Measurements from ENCODE around the gene IMMP2L. TPM values are rescaled to one million over a fixed set of nuclear protein-coding genes. Genes with fewer than 3 reads are reported as not detected.

IMMP2L gene
- polyA plus RNA-seq, 4 donors: 10.5 to 20.1 (median 14.1) TPM

- 55 to 77% (median 65%) methylated on average over 1 of the region's 1 CpG for WGBS, 3 donors
- FAIRE-seq: no peak
- no peak for DNase-seq
These were observed 467.9 kb downstream of the IMMP2L start for GRCh38 chr7:111094419-111094818.

GRCh38 chr7:111093496-111093895, 468.8 kb downstream of the IMMP2L start:
- WGBS, 3 donors: 71 to 89% (median 84%) methylated on average over 4 of the region's 4 CpGs
- FAIRE-seq: no peak
- no peaks in the 10 kb centered on the region for H3K27me3 ChIP-seq (ENCODE audit: control insufficient read depth in 3 of 3, insufficient read depth in 3 of 3, low read length in 3 of 3)

More at GRCh38 chr7:111094419-111094818, 467.9 kb downstream of the IMMP2L start:
- H3K27me3 ChIP-seq (ENCODE audit: control insufficient read depth in 3 of 3, insufficient read depth in 3 of 3, low read length in 3 of 3): no peaks in the 10 kb centered on the region
- H3K9me3 ChIP-seq (ENCODE audit: control insufficient read depth in 2 of 2, insufficient read depth in 1 of 2, low read depth in 1 of 2, low read length in 1 of 2): no peaks in the 10 kb centered on the region
- no peak overlapping the region for H3K27ac ChIP-seq (ENCODE audit: low read depth in 1 of 3, low read length in 2 of 3)
- H3K4me1 ChIP-seq (ENCODE audit: control insufficient read depth in 3 of 3, insufficient read depth in 2 of 3, low read depth in 1 of 3, low read length in 2 of 3): peaks cover 0 to 7% (median 1%) of the 10 kb centered on the region in 3 donors
- no peak overlapping the region for H3K4me3 ChIP-seq (ENCODE audit: low read depth in 1 of 3, low read length in 3 of 3)
- H3K36me3 ChIP-seq (ENCODE audit: control insufficient read depth in 3 of 3, insufficient read depth in 2 of 3, low read depth in 1 of 3, low read length in 3 of 3): no peaks in the 10 kb centered on the region

GRCh38 chr7:111092406-111093236, 469.7 kb downstream of the IMMP2L start:
- H3K36me3 ChIP-seq (ENCODE audit: control insufficient read depth in 3 of 3, insufficient read depth in 2 of 3, low read depth in 1 of 3, low read length in 3 of 3): no peaks in the 10 kb centered on the region
- peak overlapping the region in 1 of 3 donors; percentile 20 for H3K4me3 ChIP-seq (ENCODE audit: low read depth in 1 of 3, low read length in 3 of 3)
- DNase-seq (peak; percentile 44 to 61), FAIRE-seq (no peak)
- 37 to 47% (median 46%) methylated on average over 2 of the region's 2 CpGs for WGBS, 3 donors
- peaks cover 0 to 7% (median 1%) of the 10 kb centered on the region in 3 donors for H3K4me1 ChIP-seq (ENCODE audit: control insufficient read depth in 3 of 3, insufficient read depth in 2 of 3, low read depth in 1 of 3, low read length in 2 of 3)
- no peaks in the 10 kb centered on the region for H3K9me3 ChIP-seq (ENCODE audit: control insufficient read depth in 2 of 2, insufficient read depth in 1 of 2, low read depth in 1 of 2, low read length in 1 of 2)
- peak overlapping the region in 1 of 3 donors; percentile 39 for H3K27ac ChIP-seq (ENCODE audit: low read depth in 1 of 3, low read length in 2 of 3)
- H3K27me3 ChIP-seq (ENCODE audit: control insufficient read depth in 3 of 3, insufficient read depth in 3 of 3, low read length in 3 of 3): no peaks in the 10 kb centered on the region

More at GRCh38 chr7:111093496-111093895, 468.8 kb downstream of the IMMP2L start:
- Histone ChIP-seq H3K4me1 (ENCODE audit: control insufficient read depth in 3 of 3, insufficient read depth in 2 of 3, low read depth in 1 of 3, low read length in 2 of 3) (peaks cover 0 to 7% (median 1%) of the 10 kb centered on the region in 3 donors), H3K9me3 (ENCODE audit: control insufficient read depth in 2 of 2, insufficient read depth in 1 of 2, low read depth in 1 of 2, low read length in 1 of 2) (no peaks in the 10 kb centered on the region), H3K4me3 (ENCODE audit: low read depth in 1 of 3, low read length in 3 of 3) (no peak overlapping the region), H3K36me3 (ENCODE audit: control insufficient read depth in 3 of 3, insufficient read depth in 2 of 3, low read depth in 1 of 3, low read length in 3 of 3) (no peaks in the 10 kb centered on the region), H3K27ac (ENCODE audit: low read depth in 1 of 3, low read length in 2 of 3) (no peak overlapping the region)
- DNase-seq: no peak

GRCh38 chr7:111091593-111092358, 470.5 kb downstream of the IMMP2L start:
- FAIRE-seq (no peak), DNase-seq (no peak)

DNA sequence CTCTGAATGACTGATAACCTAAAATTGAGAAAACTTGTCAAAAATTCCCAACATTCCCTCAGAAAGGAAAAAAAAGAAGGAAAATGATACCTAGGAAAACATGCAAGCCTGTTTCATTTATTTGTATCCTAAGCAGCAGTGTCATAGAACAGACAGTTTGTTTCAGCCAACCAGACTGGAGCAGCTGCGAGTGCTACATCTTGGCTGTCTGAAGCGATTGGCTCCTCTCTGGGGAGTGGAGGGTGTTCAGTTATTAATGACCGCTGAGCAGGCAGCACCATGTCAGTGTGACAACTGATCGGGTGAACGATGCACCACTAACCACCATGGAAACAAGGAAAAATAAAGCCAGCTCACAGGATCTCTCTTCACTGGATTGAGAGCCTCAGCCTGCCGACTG, 471.4 kb downstream of the IMMP2L start, which contains the start of gene LRRN3:
LRRN3 (plus strand) TSS at position 282 of the 400 bp plus-strand sequence. CDS start 31,646 bp downstream, outside the sequence.
- peaks cover 0 to 7% (median 1%) of the 10 kb centered on the region in 3 donors for H3K4me1 ChIP-seq (ENCODE audit: control insufficient read depth in 3 of 3, insufficient read depth in 2 of 3, low read depth in 1 of 3, low read length in 2 of 3)
- H3K9me3 ChIP-seq (ENCODE audit: control insufficient read depth in 2 of 2, insufficient read depth in 1 of 2, low read depth in 1 of 2, low read length in 1 of 2): no peaks in the 10 kb centered on the region
- DNase-seq: peak in 1 of 2 donors; percentile 19
- peak within 1 kb of the TSS in 2 of 3 donors; percentile 21 to 26 for H3K4me3 ChIP-seq (ENCODE audit: low read depth in 1 of 3, low read length in 3 of 3)
- no peaks in the 10 kb centered on the region for H3K27me3 ChIP-seq (ENCODE audit: control insufficient read depth in 3 of 3, insufficient read depth in 3 of 3, low read length in 3 of 3)
- H3K27ac ChIP-seq (ENCODE audit: low read depth in 1 of 3, low read length in 2 of 3): no peak within 1 kb of the TSS
- FAIRE-seq: no peak
- H3K36me3 ChIP-seq (ENCODE audit: control insufficient read depth in 3 of 3, insufficient read depth in 2 of 3, low read depth in 1 of 3, low read length in 3 of 3): no peaks in the 10 kb centered on the region
- WGBS, 3 donors: 56 to 75% (median 67%) methylated on average over 6 of the region's 6 CpGs

More at GRCh38 chr7:111091593-111092358, 470.5 kb downstream of the IMMP2L start:
- peaks cover 0 to 7% (median 1%) of the 10 kb centered on the region in 3 donors for H3K4me1 ChIP-seq (ENCODE audit: control insufficient read depth in 3 of 3, insufficient read depth in 2 of 3, low read depth in 1 of 3, low read length in 2 of 3)
- H3K27ac ChIP-seq (ENCODE audit: low read depth in 1 of 3, low read length in 2 of 3): no peak overlapping the region
- WGBS, 3 donors: 32 to 55% (median 52%) methylated on average over 3 of the region's 3 CpGs
- H3K4me3 ChIP-seq (ENCODE audit: low read depth in 1 of 3, low read length in 3 of 3): peak overlapping the region in 2 of 3 donors; percentile 20 to 26
- no peaks in the 10 kb centered on the region for H3K27me3 ChIP-seq (ENCODE audit: control insufficient read depth in 3 of 3, insufficient read depth in 3 of 3, low read length in 3 of 3)
- no peaks in the 10 kb centered on the region for H3K36me3 ChIP-seq (ENCODE audit: control insufficient read depth in 3 of 3, insufficient read depth in 2 of 3, low read depth in 1 of 3, low read length in 3 of 3)
- H3K9me3 ChIP-seq (ENCODE audit: control insufficient read depth in 2 of 2, insufficient read depth in 1 of 2, low read depth in 1 of 2, low read length in 1 of 2): no peaks in the 10 kb centered on the region

DNA sequence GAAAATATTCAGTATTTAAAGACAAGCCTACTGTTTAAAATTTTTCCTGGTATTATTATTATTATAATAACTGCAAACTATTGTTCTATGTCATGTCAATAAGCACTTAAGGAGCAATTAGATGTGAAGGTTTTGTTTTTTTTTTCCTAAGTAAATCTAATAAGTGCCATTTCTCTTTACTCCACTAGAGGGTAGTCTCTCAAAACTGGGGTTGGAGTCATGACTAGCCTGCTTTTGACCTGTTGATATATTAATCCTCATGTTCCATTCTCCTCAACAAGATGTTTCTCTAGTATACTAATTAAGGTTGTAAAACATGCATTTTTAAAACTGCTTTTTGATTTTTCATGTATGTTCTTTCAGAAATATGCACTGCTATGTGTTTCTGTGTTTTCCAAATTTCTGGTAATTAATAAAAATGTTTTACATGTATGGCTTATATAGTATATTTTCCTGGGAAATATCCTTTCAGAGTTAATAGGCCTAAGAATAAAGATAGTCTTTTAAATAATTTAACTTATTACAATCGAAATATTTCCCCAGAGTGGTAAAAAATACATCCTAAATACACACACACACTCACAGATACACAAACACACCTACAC, 472.4 kb downstream of the IMMP2L start:
- Histone ChIP-seq H3K27me3 (ENCODE audit: control insufficient read depth in 3 of 3, insufficient read depth in 3 of 3, low read length in 3 of 3) (no peaks in the 10 kb centered on the region), H3K4me3 (ENCODE audit: low read depth in 1 of 3, low read length in 3 of 3) (no peak overlapping the region), H3K27ac (ENCODE audit: low read depth in 1 of 3, low read length in 2 of 3) (no peak overlapping the region), H3K9me3 (ENCODE audit: control insufficient read depth in 2 of 2, insufficient read depth in 1 of 2, low read depth in 1 of 2, low read length in 1 of 2) (no peaks in the 10 kb centered on the region), H3K4me1 (ENCODE audit: control insufficient read depth in 3 of 3, insufficient read depth in 2 of 3, low read depth in 1 of 3, low read length in 2 of 3) (peaks cover 0 to 7% (median 1%) of the 10 kb centered on the region in 3 donors), H3K36me3 (ENCODE audit: control insufficient read depth in 3 of 3, insufficient read depth in 2 of 3, low read depth in 1 of 3, low read length in 3 of 3) (no peaks in the 10 kb centered on the region)
- 32 to 40% (median 37%) methylated on average over 1 of the region's 1 CpG for WGBS, 3 donors
- DNase-seq: peak; percentile 53 to 64
- FAIRE-seq: no peak

DNA sequence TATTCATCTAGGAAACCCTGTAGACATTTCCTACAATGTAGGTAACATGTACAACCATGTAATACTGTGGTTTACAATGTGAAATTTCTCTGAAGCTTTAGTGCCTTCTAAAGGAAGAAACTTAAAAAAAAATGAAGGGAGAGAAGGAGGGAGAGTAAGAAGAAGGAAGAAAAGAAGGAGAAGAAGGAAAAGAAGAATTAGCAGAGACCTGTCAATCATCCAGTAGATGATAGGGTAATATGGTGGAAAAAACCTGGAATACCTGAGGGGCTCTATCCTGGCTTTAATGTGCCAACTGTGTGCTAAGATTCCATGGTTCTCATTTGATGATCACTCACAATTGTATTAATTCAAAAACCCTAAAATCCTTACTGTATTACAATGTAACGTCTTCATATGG, 474.0 kb downstream of the IMMP2L start:
- no peaks in the 10 kb centered on the region for H3K27me3 ChIP-seq (ENCODE audit: control insufficient read depth in 3 of 3, insufficient read depth in 3 of 3, low read length in 3 of 3)
- DNase-seq: no peak
- 90 to 100% (median 95%) methylated on average over 1 of the region's 1 CpG for WGBS, 3 donors
- no peaks in the 10 kb centered on the region for H3K9me3 ChIP-seq (ENCODE audit: control insufficient read depth in 2 of 2, insufficient read depth in 1 of 2, low read depth in 1 of 2, low read length in 1 of 2)
- no peak overlapping the region for H3K4me3 ChIP-seq (ENCODE audit: low read depth in 1 of 3, low read length in 3 of 3)
- no peaks in the 10 kb centered on the region for H3K36me3 ChIP-seq (ENCODE audit: control insufficient read depth in 3 of 3, insufficient read depth in 2 of 3, low read depth in 1 of 3, low read length in 3 of 3)
- no peak overlapping the region for H3K27ac ChIP-seq (ENCODE audit: low read depth in 1 of 3, low read length in 2 of 3)
- peaks cover 0 to 7% (median 1%) of the 10 kb centered on the region in 3 donors for H3K4me1 ChIP-seq (ENCODE audit: control insufficient read depth in 3 of 3, insufficient read depth in 2 of 3, low read depth in 1 of 3, low read length in 2 of 3)
- no peak for FAIRE-seq

DNA sequence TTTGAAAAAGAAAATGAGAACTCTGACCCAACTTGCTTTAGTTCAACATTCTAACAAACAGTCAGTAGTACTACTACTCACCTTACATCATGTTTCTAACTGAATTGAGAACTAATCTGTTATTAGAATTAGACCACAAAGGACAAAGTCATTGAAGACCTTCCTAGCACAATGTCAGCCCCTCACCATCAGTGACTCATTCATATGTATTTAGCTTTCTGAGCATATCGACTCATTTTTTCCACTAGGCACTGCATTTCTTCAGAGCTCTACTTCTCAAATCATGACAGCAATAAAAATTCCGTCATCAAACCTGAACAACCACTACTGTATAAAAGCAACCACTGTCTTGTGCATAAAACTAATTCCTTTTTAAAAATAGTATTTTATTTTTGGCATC, 475.8 kb downstream of the IMMP2L start:
- FAIRE-seq (no peak), DNase-seq (no peak)
- 78 to 92% (median 79%) methylated on average over 2 of the region's 2 CpGs for WGBS, 3 donors
- Histone ChIP-seq H3K4me3 (ENCODE audit: low read depth in 1 of 3, low read length in 3 of 3) (no peak overlapping the region), H3K27me3 (ENCODE audit: control insufficient read depth in 3 of 3, insufficient read depth in 3 of 3, low read length in 3 of 3) (no peaks in the 10 kb centered on the region), H3K9me3 (ENCODE audit: control insufficient read depth in 2 of 2, insufficient read depth in 1 of 2, low read depth in 1 of 2, low read length in 1 of 2) (no peaks in the 10 kb centered on the region), H3K27ac (ENCODE audit: low read depth in 1 of 3, low read length in 2 of 3) (no peak overlapping the region), H3K36me3 (ENCODE audit: control insufficient read depth in 3 of 3, insufficient read depth in 2 of 3, low read depth in 1 of 3, low read length in 3 of 3) (no peaks in the 10 kb centered on the region), H3K4me1 (ENCODE audit: control insufficient read depth in 3 of 3, insufficient read depth in 2 of 3, low read depth in 1 of 3, low read length in 2 of 3) (no peaks in the 10 kb centered on the region)

All from small intestine (tissue), 7 donors.